NCI-H526 treated with DMSO at 0.1 percent for 48 hours (cell line): ENCODE data around the gene KLF9.
A peak's percentile ranks its signal among the peaks of the same experiment; 100 is the strongest.

ENCODE experiments used
- DNase-seq: peaks from one replicate; lab custom pipeline; 2025; lab: John Stamatoyannopoulos, UW

The KLF9 gene

DNA sequence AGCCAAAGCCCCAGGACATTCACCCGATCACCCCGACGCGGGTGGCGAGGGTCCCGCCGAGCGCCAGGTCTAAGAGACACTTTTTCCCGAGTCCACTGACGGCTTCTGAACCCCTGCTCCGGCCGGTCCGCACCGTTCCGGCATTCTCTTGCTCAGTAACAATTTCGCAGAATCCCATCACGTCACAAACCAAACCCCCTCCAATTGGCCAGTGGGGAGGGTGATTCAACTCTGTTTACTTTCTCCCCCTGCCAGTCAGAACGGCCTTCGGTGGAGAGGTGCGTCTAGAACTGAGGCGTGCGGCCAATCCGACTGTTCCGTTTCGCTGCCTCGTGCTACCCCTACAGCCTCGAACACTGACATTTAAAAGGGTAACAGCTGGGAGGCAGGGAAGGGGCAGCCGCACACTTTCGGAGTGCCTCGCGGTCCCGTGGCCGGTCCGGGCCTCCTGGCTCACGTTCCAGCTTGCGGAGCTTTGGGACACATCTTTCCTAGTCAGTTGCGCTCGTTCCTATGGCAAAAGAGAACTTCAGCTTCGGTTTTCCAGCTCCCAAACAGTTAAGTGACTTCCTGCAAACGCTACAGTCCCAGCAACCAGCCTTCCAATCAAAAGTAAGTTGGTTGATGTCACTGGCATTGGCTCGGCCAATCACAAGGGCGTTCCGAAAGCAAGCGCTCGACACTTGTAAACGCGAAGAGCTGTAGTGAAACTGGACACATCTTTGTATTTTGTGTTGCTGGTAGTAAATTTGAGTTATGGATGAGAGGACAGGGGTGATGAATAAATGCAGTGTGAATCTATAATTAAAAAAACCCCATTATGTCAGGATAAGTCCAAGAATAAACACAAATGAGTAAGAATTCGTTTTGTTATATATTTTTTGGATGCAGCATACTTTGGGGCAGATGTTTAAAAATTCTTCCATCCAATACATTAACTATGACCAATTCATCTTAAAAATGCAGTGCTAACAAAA, at the start of gene KLF9:
TSS of gene KLF9 (minus strand) at position 859 of the 977 bp plus-strand sequence. CDS start 1,294 bp downstream, outside the sequence.
- peak; percentile 81 for DNase-seq

DNA sequence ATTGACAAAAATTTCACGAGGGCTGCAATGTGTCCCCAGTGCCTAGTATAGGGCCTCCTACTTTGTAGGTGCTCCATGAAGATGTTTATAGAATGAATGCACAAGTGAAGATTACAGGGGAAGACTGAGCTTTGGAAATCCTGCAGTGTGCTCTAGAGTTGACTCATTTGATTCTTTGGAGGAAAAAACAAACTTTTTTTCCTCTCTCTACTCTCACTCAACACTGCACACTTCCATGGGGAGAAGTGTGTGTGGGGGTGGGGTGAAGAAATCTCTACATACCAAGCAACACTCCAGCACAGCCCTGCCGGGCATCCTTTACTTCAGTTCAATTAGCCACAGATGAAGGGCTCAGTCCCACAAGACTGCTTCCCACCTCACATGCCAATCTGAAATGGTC, 49.4 kb upstream of the KLF9 start:
- no peak for DNase-seq

DNA sequence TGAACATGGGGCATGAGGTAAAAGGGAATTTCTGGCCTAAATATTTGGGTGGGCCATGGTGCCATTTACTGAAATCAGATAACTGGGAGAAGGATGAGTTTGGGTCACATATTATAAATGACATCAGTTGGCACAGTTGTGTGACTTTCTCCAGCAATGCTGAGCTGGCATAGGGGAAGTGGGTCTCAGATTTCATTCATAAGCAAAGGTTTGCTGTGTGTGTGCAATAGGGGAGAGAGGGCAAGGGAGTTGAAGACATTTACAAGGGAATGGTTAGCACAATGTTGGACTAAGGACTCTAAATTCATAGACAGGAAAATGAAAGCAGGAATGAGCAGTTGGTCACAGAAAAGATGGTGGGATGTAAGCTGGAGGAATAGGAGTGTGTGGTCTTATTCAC, 47.8 kb upstream of the KLF9 start:
- DNase-seq = no peak

DNA sequence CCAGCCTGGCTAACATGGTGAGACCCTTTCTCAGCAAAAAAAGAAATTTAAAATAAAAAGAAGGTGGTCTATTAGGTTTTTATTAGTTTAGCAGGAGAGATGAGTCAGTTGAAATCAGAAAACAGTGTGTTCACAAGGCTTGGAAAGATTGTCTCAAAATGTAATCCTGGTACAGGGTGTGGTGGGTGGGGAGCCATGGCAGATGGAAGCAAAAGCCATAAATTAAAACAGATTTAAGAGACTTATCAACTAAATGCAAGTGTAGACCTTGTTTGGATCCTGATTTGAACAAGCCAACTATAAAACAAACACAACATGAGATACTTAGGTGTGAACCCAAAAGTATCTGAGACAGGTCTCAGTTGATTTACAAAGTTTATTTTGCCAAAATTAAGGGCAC, 42.8 kb upstream of the KLF9 start:
- no peak for DNase-seq

DNA sequence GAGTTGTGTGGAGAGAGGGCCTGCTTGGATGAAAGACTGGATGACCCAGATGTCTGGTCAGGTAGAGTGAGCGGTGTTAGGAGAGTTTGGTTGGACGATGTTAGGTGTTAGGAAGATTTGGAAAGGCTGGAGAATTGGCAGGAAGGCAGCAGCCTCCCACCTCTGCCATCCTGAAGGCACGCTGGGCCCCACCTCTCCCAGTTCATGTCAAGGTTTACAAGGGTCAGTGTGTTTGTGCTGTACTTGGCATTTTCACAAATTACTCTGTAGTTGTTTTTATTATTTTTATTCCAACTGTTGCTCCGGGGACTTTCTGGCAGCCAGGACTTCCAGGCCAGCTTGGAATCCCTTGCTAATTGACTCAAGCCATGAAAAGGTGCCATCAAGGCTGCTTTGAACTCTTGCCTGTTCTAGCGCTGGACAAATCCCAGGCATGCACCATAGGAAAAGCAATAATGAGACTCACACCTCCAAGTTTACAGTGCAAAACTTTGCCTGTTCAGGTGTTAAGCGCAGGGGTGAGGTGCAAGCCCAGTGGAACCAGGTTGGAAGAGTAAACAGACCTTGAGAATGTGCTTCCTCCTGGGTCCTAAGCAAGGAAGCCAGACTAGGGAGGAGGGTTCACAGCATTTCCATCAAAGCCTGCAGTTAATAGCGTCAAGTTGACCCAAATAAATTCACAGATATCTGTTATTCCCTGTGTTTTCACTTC, 41.7 kb upstream of the KLF9 start:
- DNase-seq = no peak

DNA sequence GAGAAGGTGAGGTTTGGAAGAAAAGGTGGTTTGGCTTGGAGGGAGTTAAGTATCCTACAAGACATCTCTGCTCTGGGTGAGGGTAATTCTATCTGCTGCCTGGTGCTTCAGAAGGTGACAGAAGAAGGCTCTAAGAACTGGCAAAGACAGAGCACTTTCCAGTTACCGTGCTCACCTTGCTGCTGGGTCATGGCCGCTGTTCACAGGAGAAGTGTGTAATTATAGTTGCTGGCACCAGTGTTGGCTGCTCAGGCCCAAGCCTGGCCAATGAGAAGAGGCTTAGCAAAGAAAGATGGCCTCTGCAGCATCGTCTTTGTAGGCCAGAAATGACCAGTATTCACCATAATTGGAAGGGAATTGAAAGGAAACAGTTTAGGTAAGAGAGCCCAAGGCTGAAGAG, 37.9 kb upstream of the KLF9 start:
- no peak for DNase-seq

DNA sequence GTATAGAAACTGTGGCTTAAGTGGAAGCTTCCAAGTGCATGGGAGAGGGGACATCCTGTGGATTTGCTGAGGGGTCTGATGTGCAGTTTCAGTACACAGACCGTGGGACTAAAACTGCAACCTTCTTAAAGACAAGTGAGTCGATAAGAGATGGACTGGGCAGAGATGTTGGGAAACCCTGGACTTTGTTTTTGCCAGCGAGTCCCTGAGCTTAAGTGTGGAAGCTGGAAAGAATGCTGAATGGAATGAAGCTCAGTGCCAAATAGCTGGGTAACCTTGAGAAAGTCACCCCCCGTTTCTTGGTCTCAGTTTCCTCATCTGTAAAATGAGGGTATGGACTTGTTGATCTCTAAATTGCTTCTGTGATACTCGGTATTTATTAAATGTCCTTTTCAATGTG, 37.3 kb upstream of the KLF9 start:
- no peak for DNase-seq

DNA sequence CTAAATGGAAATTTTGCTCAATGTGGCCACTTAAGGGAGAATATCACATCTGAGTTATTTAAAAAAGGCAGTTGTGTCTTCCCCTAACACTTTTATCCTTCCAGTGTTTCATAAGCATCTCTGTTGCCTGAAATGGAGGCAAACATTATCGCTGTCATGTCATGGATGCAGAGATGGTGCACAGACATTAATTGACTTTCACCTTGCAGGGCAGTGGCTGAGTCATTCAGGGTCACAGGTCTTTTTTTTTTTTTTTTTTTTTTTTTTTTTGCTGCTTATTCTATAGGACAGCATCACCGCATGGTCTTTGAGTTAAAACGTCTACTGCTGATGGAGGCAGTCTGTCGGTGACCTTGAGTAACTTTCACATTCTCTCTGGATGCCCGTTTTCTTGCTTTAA, 36.3 kb upstream of the KLF9 start:
- no peak for DNase-seq

DNA sequence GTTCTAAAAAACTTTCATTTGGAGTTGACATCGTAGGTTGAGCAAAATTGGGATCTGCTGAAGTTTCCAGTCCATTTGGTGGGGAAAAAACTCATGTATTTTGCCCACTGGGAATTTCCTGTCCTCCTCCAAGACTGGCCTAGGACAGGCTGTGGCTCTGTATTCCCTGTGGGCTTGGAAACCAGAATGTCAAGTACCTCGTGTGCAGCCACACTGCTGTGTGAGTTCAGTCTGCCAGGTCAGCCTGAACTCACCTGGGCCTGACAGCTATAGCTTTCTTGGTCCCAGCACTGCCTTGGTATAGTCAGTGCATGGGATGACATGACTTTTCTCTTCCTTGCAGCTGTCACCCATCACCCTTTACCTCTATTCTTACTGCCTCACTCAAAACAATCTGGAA, 35.0 kb upstream of the KLF9 start:
- no peak for DNase-seq

DNA sequence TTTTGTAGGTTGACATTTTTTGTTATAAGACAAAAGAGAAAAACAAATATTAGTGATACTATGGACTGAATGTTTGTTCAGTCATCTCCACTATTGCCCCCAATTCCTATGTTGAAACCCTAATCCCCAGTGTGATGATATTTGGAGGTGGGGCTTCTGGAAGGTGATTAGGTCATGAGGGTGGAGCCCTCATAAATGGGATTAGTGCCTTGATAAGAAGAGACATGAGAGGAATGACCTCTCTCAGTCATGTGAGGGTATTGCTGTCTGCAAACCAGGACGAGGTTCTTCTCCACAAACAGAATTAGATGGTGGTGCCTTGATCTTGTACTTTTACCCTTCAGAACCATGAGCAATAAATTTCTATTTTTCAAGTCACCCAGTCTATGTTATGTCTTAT, 34.5 kb upstream of the KLF9 start:
- no peak for DNase-seq

DNA sequence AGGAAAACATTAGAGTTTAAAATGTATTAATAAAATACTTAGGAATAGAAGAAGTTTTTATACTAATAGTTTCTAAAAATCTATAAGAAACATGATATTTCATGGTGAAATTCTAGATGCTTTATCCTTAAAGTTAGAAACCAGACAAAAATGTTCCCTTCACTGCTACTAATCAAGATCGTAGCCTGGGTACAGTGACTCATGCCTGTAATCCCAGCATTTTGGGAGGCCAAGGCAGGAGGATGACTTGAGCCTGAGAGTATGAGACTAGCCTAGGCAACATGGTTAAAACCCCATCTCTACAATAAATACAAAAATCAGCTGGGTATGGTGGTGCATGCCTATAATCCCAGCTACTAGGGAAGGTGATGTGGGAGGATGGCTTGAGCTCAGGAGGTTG, 30.4 kb upstream of the KLF9 start:
- DNase-seq = no peak

DNA sequence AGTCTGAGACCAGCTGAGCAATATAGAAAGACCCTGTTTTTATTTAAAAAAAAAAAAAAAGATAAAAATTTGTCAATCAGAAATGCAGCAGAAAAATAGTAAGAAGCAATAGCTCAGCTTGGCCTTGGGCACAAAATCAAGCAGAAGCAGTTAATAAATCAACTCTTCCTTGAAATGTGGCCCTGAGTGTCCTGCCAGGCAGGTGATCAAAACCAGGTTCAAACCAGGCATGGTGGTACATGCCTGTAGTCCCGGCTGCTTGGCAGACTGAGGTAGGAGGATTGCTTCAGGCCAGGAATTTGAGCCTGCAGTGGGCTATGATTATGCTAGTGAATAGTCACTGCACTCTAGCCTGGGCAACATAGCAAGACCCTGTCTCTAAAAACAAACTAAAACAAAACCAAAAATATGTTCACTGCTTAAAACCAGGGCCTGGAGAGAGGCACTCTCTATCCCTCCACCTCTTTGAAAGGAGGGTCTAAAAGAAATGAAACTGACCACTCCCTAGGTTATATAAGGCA, 27.9 kb upstream of the KLF9 start:
- DNase-seq = no peak

DNA sequence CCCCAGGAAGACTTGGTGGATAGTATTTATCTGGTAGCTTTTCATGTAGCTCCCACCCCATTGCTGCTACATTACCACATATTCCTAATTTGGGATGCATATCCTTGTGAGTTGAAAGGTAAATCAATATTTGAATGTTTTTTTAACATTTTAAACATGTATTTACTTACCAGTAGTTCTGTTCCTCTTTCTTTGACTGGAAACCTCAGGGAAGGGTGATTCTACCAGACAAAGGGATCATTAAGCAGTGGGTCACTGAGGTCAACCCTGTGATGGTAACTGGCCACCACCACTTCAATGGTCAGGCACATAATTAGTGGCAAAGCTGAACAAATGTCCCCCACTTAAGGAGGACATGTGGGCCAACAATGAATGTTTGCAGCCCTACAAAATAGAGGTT, 27.2 kb upstream of the KLF9 start:
- DNase-seq = no peak

DNA sequence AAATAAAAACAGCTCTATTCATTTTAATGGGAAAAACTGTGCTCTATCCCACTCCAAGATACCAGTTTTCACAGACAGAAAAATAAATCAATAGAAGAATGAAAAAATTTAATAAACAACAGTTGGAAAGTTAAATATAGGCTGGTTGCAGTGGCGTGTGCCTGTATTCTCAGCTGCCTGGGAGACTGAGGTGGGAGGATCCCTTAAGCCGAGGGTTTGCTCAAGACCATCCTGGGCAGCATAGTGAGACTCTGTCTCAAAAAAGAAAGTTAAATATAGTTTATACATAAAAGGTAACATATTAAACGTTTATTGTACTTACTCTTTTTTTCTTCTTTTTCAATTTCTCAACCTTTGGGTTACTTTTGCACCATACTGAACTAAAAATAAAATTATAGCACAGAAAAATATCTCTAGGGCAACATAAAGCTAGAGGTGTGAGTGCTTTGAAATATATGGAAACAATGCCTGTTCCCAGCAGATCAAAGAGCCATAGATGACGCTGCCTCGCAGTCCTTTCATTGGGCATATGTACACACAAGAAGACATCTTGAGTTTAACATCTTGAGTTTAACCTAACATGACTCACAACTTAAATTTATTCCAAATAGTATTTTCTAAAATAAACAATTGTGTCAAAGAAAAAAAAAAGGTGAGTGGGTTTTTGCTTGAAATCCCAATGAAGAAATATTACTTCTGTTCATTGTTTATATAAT, 25.7 kb upstream of the KLF9 start:
- DNase-seq = no peak

DNA sequence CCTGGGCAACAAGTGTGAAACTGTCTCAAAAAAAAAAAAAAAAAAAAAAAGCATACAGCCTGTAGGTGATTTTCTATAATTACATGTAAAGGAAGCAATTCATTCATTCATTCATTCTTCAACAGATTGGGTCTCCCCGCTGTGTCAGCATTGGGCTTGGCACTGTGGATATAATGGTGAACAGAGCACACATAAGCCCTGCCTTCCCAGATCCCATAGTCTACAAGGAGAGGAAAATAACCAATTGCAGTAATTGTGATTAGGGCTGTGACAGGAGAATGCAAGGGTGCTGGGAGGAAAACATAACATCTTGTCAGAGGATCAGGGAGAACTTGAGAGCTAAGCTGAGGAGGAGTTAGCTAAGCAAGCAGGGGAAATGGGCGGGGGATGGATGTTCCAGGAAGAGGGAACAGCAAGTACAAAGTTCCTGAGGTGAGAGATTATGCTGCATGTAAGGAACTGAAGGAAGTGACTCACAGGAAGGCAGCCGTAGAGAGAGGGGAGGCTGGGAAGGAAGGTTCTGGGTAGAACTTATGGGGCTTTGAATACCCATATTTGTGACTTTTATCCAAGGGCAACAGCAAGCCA, 24.0 kb upstream of the KLF9 start:
- DNase-seq = no peak

DNA sequence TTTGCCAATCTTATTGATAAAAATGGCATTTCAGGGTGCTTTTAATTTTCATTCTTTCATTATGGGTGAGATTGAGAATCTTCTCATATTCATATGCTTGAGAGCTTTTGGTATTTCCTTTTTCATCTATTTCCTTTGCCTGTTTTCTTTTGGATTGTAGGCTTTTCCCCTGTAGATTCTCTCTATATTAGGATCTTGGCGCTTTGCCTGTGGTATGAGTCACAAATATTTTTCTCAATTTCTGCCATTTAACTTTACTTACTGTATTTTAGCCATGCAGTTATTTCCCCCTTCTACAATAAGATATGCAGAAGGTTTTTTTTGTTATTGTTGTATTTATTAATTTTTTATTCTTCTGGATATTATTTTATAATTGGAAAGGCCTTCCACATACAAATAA, 21.5 kb upstream of the KLF9 start:
- DNase-seq = no peak

DNA sequence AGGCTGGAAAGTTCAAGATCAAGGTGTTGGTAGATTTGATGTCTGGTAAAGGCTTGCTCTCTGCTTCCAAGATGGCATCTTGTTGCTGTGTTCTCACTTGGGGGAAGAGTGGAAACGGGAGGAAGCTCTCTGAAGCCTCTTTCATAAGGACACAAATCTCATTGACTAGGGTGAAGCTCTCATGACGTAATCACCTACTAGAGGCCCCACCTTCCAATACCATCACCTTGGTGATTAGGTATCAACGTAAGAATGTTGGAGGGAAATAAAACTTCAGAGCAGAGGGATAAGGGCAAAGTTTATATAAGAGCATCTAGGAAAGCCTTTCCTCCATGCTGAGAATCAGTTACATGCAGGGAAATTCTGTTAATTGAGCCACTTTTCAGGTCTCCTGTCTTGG, 15.4 kb upstream of the KLF9 start:
- DNase-seq = no peak

DNA sequence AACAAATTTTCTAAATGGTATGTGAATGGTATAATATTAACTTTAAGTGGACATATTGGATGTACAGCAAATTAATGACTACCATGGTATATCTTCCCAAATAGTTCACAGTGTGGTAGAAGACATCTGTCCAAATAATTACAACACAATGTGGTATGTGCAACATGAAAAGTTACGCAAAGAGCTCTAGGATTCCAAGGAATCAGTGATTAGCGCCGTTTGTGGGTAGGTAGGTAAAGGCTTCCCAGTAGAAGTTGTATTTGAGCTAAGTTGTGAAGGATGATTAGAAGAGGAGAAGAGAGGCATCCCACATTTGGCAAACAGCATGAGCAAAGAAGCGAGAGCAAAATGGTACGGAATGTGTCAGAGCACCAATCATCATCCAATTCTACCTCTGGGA, 14.3 kb upstream of the KLF9 start:
- DNase-seq = no peak

DNA sequence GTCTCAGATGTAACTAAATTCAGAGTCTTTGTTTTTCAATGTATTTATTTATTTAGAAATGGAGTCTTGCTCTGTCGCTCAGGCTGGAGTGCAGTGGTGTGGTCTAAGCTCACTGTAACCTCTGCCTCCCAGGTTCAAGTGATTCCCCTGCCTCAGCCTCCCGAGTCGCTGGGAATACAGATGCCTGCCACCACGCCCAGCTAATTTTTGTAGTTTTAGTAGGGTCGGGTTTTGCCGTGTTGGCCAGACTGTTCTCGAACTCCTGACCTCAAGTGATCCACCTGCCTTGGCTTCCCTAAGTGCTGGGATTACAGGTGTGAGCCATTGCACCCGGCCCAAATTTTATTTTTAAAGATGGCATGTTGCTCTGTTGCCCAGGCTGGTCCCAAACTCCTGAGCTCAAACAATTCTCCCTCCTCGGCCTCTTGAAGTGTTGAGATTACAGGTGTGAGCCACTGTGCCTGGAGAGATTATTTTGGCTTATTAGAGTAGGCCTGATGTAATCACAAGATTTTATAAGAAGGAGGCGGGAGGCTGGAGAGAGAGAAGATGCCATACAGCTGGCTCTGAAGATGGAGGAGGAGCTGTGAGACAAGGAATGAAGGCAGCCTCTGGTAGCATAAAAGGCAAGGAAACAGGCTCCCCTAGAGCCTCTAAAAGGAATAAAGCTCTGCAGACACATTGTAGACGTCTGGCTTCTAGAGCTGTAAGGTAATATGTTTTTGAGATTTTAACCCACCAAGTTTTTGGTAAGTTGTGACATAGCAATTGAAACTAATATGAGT, 12.9 kb upstream of the KLF9 start:
- DNase-seq = no peak

DNA sequence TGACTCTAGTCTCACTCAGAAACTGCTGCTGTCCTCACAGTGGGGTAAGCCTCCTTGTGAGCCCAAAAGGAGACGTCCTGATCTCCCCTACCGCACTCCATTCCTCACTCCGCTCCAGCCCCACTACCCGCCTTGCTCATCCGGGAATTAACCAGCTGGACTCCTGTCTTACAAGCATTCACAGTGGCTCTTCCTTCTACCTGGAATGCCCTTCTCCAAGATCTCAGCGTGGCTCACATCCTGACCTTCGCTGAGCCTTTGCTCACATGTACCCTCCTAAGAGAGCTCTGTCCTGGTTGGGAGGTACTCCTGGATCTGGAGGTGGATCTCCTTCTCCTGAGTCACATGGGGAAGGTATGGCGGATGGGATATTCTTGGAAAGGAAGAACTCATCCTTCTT, 10.7 kb upstream of the KLF9 start:
- DNase-seq = no peak

DNA sequence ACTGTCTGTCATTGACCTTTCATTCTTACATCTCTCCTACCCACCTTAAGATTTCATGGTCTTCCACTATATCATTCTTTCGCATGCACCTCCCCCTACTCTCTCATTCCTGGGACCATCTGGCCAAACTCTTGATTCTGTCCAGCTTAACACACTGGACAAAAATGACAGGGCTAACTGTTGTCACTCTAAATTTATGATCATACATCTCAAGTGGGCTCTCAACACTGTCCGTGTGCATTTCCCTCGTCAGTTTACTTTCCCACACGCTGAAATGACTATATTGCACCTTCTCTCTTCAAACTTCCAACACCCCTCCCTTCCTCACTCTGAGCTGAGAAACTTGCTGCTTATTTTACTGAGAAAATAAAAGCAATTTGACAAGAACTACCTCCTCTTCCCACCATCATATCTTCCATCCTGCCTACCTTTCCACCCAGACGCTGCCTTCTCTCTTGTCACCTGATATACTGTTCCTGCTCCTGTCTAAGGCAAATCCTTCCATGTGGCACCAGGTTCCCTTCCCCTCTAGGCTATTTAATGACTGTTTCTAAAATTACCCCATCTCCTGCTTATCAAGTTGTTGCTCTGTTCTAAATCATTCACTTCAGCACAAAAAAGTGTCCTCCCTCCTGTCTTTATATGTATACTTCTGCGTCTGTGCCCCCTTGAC, 8.1 kb upstream of the KLF9 start:
- DNase-seq = no peak
